HG02588 (cell line): ENCODE measurements around the gene BACH1.
"Not testable (repeated sequence)": the region's sequence is repeated elsewhere in the genome, so short reads cannot be mapped to it uniquely, and the experiment has no call there.

ENCODE experiments used
- ATAC-seq: cut with Tn5 transposase; IDR thresholded peaks from one replicate; pipeline ENCODE4 v1.9.1; 2021; ENCODE audit warnings: mild to moderate bottlenecking, moderate library complexity; ENCODE audit not compliant: unreplicated experiment

The BACH1 gene

GRCh38 chr21:29298348-29299045 lies at the start of gene BACH1:
Gene BACH1, plus strand, starts transcription at chr21:29298922. Its CDS starts 22,359 bp downstream, at chr21:29321281.
- ATAC-seq, result peak; percentile 53

GRCh38 chr21:29249289-29249688 lies 49.4 kb upstream of the BACH1 start:
- ATAC-seq, result not testable (repeated sequence)

- ATAC-seq, result no peak
Measured at GRCh38 chr21:29250636-29251035, 48.1 kb upstream of the BACH1 start.

- ATAC-seq, result not testable (repeated sequence)
Measured at GRCh38 chr21:29253861-29254260, 44.9 kb upstream of the BACH1 start.

GRCh38 chr21:29254550-29254949 lies 44.2 kb upstream of the BACH1 start:
- ATAC-seq, result no peak

- ATAC-seq, result no peak
Measured at GRCh38 chr21:29256126-29256910, 42.4 kb upstream of the BACH1 start.

- ATAC-seq, result no peak
Measured at GRCh38 chr21:29257701-29258100, 41.0 kb upstream of the BACH1 start.

GRCh38 chr21:29258626-29259338 lies 39.9 kb upstream of the BACH1 start:
- no peak for ATAC-seq

GRCh38 chr21:29260461-29260860 lies 38.3 kb upstream of the BACH1 start:
- ATAC-seq, result no peak

- ATAC-seq, result no peak
Measured at GRCh38 chr21:29261555-29262540, 36.9 kb upstream of the BACH1 start.

GRCh38 chr21:29264721-29265120 lies 34.0 kb upstream of the BACH1 start:
- no peak for ATAC-seq

- peak; percentile 56 for ATAC-seq
Measured at GRCh38 chr21:29265690-29266479, 32.8 kb upstream of the BACH1 start.

GRCh38 chr21:29267666-29268065 lies 31.1 kb upstream of the BACH1 start:
- ATAC-seq, result no peak

- ATAC-seq, result no peak
Measured at GRCh38 chr21:29271927-29272333, 26.8 kb upstream of the BACH1 start.

GRCh38 chr21:29277442-29277841 lies 21.3 kb upstream of the BACH1 start:
- ATAC-seq, result no peak

- ATAC-seq, result no peak
Measured at GRCh38 chr21:29279558-29279957, 19.2 kb upstream of the BACH1 start.

- not testable (repeated sequence) for ATAC-seq
Measured at GRCh38 chr21:29281801-29282200, 16.9 kb upstream of the BACH1 start.

- ATAC-seq, result no peak
Measured at GRCh38 chr21:29287383-29287782, 11.3 kb upstream of the BACH1 start.

GRCh38 chr21:29288239-29288638 lies 10.5 kb upstream of the BACH1 start:
- ATAC-seq, result no peak

- no peak for ATAC-seq
Measured at GRCh38 chr21:29289317-29289716, 9.4 kb upstream of the BACH1 start.
